BJ (cell line): ENCODE measurements around the gene GALNTL6. TPM values are rescaled to one million over a fixed set of nuclear protein-coding genes. Genes with fewer than 3 reads are reported as not detected.

Experiments used
- CTCF ChIA-PET: fragments of 350-600 bp; formaldehyde crosslinking; extraction: SDS; loops from one replicate; lab custom pipeline; 2021; ENCODE audit warnings: antibody characterized with exemption, inconsistent platforms; lab: Yijun Ruan, JAX
- POLR2A ChIA-PET: fragments of 300-600 bp; sonication (Branson Sonifier 250); formaldehyde crosslinking; extraction: SDS; loops from one replicate; lab custom pipeline; 2021; ENCODE audit warnings: antibody characterized with exemption; lab: Charles Lee
- DNase-seq: peaks from one replicate; pipeline ENCODE4 v3.0.0-alpha.2; 2011; ENCODE audit warnings: low read depth
- H3K27me3 ChIP-seq: 2 replicates; pipeline ENCODE4 v1.6.0; 2011; ENCODE audit warnings: low read length; ENCODE audit not compliant: control insufficient read depth, insufficient read depth
- H3K36me3 ChIP-seq: 2 replicates; pipeline ENCODE4 v1.5.1; 2011; ENCODE audit warnings: low read length; ENCODE audit not compliant: control insufficient read depth, insufficient read depth
- H3K4me3 ChIP-seq: 2 replicates; pipeline ENCODE4 v1.5.1; 2011; ENCODE audit warnings: low read depth, mild to moderate bottlenecking, control low read depth, low read length
- polyA plus RNA-seq: library from polyadenylated mRNA; depleted of rRNA; stranded (reverse); fragments of >200 nt; gene quantifications from 2 replicates; pipeline ENCODE4 v1.2.3, GENCODE V29; 2011
- TF ChIP-seq, protein P1 (sequence below): IDR thresholded peaks from 2 replicates; pipeline ENCODE4 v1.5.1; 2011; ENCODE audit warnings: low read depth, mild to moderate bottlenecking, control low read depth, inconsistent platforms, low read length, moderate library complexity; ENCODE audit not compliant: insufficient read depth

GALNTL6 gene
- polyA plus RNA-seq, 1 experiment, result 0.02 TPM

DNA sequence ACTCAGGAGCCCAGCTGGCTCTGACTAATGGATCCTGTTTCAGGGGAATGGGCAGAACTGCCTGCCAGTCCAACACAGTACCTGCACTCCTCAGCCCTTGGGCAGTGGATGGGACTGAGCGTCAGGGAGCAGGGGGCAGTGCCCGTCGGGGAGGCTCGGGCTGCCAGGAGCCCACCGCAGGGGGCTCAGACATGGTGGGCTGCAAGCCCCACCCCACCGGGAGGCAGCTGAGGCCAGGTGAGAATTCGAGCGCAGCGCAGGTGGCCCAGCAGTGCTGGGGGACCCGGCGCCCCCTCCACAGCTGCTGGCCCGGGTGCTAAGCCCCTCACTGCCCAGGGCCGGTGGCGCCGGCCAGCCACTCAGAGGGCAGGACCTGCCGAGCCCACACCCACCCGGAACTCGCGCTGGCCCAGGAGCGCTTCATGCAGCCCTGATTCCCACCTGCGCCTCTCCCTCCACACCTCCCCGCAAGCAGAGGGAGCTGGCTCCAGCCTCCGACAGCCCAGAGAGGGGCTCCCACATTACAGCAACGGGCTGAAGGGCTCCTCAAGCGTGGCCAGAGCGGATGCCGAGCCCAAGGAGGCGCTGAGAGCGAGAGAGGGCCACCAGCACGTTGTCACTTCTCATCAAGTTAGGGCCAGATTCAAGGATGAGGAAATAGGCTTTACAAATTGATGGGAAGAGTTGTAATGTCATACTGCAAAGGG is 668.8 kb downstream of the GALNTL6 start:
- CTCF ChIA-PET, result interaction anchor here (0.6 to 0.7 kb wide), 2 partner anchors 13 to 307 kb away, joined by 3 read pairs; no protein-coding TSS in a partner anchor
- no peaks in the 10 kb centered on the region for H3K36me3 ChIP-seq
- POLR2A ChIA-PET, result no interaction called here
- H3K4me3 ChIP-seq, result no peak overlapping the region
- TF ChIP-seq, protein P1, sequence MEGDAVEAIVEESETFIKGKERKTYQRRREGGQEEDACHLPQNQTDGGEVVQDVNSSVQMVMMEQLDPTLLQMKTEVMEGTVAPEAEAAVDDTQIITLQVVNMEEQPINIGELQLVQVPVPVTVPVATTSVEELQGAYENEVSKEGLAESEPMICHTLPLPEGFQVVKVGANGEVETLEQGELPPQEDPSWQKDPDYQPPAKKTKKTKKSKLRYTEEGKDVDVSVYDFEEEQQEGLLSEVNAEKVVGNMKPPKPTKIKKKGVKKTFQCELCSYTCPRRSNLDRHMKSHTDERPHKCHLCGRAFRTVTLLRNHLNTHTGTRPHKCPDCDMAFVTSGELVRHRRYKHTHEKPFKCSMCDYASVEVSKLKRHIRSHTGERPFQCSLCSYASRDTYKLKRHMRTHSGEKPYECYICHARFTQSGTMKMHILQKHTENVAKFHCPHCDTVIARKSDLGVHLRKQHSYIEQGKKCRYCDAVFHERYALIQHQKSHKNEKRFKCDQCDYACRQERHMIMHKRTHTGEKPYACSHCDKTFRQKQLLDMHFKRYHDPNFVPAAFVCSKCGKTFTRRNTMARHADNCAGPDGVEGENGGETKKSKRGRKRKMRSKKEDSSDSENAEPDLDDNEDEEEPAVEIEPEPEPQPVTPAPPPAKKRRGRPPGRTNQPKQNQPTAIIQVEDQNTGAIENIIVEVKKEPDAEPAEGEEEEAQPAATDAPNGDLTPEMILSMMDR, result no peak
- DNase-seq, result no peak
- no peaks in the 10 kb centered on the region for H3K27me3 ChIP-seq

DNA sequence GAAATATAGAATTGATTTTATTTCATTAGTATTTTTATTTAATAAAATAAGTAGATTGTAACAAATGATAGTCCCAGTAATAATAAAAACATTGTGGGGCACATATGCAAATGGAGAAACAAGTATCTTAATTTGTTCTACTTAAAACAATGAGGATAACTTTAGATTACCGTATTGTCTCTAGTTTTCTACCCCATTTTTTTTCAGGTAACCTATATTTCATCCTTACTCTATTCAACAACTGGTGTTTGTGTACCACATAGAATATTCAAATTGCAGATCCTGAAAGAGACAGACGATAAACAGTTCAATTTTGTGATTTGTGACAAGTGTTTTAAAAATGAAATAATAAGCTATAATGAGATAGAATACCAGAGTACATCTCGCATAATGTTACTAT is 671.8 kb downstream of the GALNTL6 start:
- no peak overlapping the region for H3K4me3 ChIP-seq
- TF ChIP-seq, protein P1, result no peak
- no peaks in the 10 kb centered on the region for H3K36me3 ChIP-seq
- DNase-seq, result no peak
- no peaks in the 10 kb centered on the region for H3K27me3 ChIP-seq
- POLR2A ChIA-PET, result no interaction called here
- CTCF ChIA-PET, result no interaction called here

DNA sequence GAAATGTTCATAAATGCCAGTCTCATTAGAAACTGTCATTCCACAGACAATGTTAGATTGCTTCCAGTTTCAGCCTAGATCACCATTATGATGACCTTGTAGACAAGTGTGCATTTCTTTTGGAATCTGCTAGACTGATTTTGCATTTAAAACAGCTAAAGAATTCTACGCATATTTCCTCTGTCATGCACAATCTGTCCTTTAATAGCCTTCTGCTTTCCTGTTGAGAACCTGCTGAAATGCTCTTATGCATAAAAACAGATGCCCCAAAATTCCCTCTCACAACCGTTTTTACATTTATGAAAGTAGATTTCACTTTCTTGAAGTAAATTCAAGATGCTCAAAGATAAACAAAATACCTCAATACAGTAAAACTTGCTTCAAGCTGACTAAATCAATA is 673.3 kb downstream of the GALNTL6 start:
- CTCF ChIA-PET, result no interaction called here
- Histone ChIP-seq H3K27me3 (no peaks in the 10 kb centered on the region), H3K4me3 (no peak overlapping the region), H3K36me3 (no peaks in the 10 kb centered on the region)
- POLR2A ChIA-PET, result no interaction called here
- TF ChIP-seq, protein P1, result no peak
- DNase-seq, result no peak

DNA sequence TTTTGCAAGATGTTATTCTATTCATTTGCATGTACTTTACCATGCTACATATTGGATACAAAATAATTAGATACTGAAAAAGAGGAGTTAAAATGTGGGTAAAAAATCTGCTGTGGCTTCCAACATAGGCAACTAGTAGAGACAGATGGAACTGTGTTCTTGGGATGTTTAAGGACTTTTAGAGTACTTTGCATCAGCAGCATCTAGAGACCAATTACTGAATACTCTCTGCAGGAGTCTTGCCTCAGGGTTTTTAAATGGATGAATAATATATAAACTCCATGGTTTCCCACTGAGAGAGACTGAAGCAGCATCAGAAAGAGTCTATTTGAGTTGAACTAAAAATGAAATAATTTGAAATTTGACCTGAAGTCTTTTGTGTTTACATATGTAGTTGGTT is 676.7 kb downstream of the GALNTL6 start:
- Histone ChIP-seq H3K36me3 (no peaks in the 10 kb centered on the region), H3K27me3 (no peaks in the 10 kb centered on the region), H3K4me3 (no peak overlapping the region)
- TF ChIP-seq, protein P1, result no peak
- POLR2A ChIA-PET, result no interaction called here
- no peak for DNase-seq
- CTCF ChIA-PET, result no interaction called here

DNA sequence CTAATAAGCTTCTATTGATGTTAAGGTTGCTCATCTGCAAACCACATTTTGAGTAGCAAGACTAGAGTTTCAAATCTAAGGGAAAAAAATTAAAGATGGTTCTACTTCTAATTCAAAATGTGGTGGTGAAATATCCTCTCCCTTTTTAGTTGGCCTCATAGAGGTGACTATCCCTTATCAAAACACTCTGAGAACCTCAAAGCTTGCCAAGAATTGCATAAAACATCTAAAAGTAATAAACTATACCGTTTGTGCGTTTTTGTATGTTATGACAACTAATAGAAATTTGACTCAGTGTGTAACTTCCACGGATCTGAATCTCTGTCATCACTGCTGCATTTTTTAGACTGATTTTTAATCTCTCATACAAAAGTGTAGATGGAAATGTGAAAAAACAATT is 682.6 kb downstream of the GALNTL6 start:
- no peaks in the 10 kb centered on the region for H3K36me3 ChIP-seq

More for the DNA sequence above, 682.6 kb downstream of the GALNTL6 start:
- Histone ChIP-seq H3K27me3 (no peaks in the 10 kb centered on the region), H3K4me3 (no peak overlapping the region)
- TF ChIP-seq, protein P1, result no peak
- ChIA-PET POLR2A (no interaction called here), CTCF (no interaction called here)
- DNase-seq, result no peak
